Prostate gland (tissue), 2 donors: Measurements from ENCODE around the gene CDKN2AIP.
"Not testable (repeated sequence)": the region's sequence is repeated elsewhere in the genome, so short reads cannot be mapped to it uniquely, and the experiment has no call there.

ENCODE experiments used
- POLR2AphosphoS5 ChIP-seq: sonication (generic); formaldehyde crosslinking; IDR thresholded peaks from one replicate; pipeline ENCODE4 v1.6.1; 2017; ENCODE audit warnings: antibody characterized with exemption
- TF ChIP-seq, protein P1 (sequence below), 4 experiments: fragments of 200-600 bp in 2 of 4; fragments of 450-650 bp in 2 of 4; sonication (generic) in 2 of 4; IDR thresholded peaks; 1 replicate in 3 of 4; 2 replicates in 1 of 4; pipeline ENCODE4 v1.5.1; 2016 to 2019; ENCODE audit warnings: antibody characterized with exemption in 4 of 4, mild to moderate bottlenecking in 2 of 4, moderate library complexity in 2 of 4

GRCh38 chr4:183463903-183464619 lies 19.6 kb downstream of the CDKN2AIP start:
- TF ChIP-seq, protein P1, sequence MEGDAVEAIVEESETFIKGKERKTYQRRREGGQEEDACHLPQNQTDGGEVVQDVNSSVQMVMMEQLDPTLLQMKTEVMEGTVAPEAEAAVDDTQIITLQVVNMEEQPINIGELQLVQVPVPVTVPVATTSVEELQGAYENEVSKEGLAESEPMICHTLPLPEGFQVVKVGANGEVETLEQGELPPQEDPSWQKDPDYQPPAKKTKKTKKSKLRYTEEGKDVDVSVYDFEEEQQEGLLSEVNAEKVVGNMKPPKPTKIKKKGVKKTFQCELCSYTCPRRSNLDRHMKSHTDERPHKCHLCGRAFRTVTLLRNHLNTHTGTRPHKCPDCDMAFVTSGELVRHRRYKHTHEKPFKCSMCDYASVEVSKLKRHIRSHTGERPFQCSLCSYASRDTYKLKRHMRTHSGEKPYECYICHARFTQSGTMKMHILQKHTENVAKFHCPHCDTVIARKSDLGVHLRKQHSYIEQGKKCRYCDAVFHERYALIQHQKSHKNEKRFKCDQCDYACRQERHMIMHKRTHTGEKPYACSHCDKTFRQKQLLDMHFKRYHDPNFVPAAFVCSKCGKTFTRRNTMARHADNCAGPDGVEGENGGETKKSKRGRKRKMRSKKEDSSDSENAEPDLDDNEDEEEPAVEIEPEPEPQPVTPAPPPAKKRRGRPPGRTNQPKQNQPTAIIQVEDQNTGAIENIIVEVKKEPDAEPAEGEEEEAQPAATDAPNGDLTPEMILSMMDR (IDR thresholded peaks at IDR 0.05) = not testable (repeated sequence)
- TF ChIP-seq POLR2AphosphoS5 = not testable (repeated sequence)
